ENCODE data around the gene SH3PXD2A.

- no peak for TF ChIP-seq CTCF (conservative IDR thresholded peaks at IDR 0.05 in 1 of 2, IDR thresholded peaks at IDR 0.05 in 1 of 2; ENCODE audit: extremely low read depth in 1 of 2, insufficient read depth in 1 of 2, low read depth in 1 of 2, low read length in 2 of 2)
- no peak for TF ChIP-seq EZH2 (IDR thresholded peaks at IDR 0.05; ENCODE audit: borderline replicate concordance, low read length)
Observed at GRCh38 chr10:103879409-103879808, 24.0 kb upstream of the SH3PXD2A start.

All from mammary epithelial cell (primary cell).